DMS153 treated with DMSO at 0.1 percent for 48 hours (cell line): Measurements from ENCODE around the gene SPDL1.

Source experiments
- DNase-seq: peaks from one replicate; lab custom pipeline; 2025; ENCODE audit not compliant: unreplicated experiment; lab: John Stamatoyannopoulos, UW

SPDL1 gene

GRCh38 chr5:169583424-169584220 is at the start of gene SPDL1:
Gene SPDL1 (plus strand): TSS chr5:169583773. CDS start chr5:169588417, 4,644 bp downstream.
- peak; percentile 56 for DNase-seq

GRCh38 chr5:169534311-169534880 is 49.2 kb upstream of the SPDL1 start:
- no peak for DNase-seq

- no peak for DNase-seq
Measured at GRCh38 chr5:169534939-169535338, 48.6 kb upstream of the SPDL1 start.

GRCh38 chr5:169538944-169539343 is 44.6 kb upstream of the SPDL1 start:
- no peak for DNase-seq

GRCh38 chr5:169542811-169543210 is 40.8 kb upstream of the SPDL1 start:
- no peak for DNase-seq

- no peak for DNase-seq
Measured at GRCh38 chr5:169544264-169544950, 39.2 kb upstream of the SPDL1 start.

- no peak for DNase-seq
Measured at GRCh38 chr5:169545762-169546161, 37.8 kb upstream of the SPDL1 start.

- DNase-seq = no peak
Measured at GRCh38 chr5:169546346-169546745, 37.2 kb upstream of the SPDL1 start.

- DNase-seq = no peak
Measured at GRCh38 chr5:169547508-169547907, 36.1 kb upstream of the SPDL1 start.

GRCh38 chr5:169548315-169548714 is 35.3 kb upstream of the SPDL1 start:
- DNase-seq = no peak

GRCh38 chr5:169549453-169550100 is 34.0 kb upstream of the SPDL1 start:
- DNase-seq = no peak

GRCh38 chr5:169550227-169550626 is 33.3 kb upstream of the SPDL1 start:
- no peak for DNase-seq

- DNase-seq = no peak
Measured at GRCh38 chr5:169551146-169551545, 32.4 kb upstream of the SPDL1 start.

GRCh38 chr5:169551696-169552095 is 31.9 kb upstream of the SPDL1 start:
- DNase-seq = no peak

GRCh38 chr5:169554251-169554650 is 29.3 kb upstream of the SPDL1 start:
- no peak for DNase-seq

- no peak for DNase-seq
Measured at GRCh38 chr5:169557838-169558237, 25.7 kb upstream of the SPDL1 start.

- DNase-seq = no peak
Measured at GRCh38 chr5:169561893-169562292, 21.7 kb upstream of the SPDL1 start.

GRCh38 chr5:169563369-169563768 is 20.2 kb upstream of the SPDL1 start:
- no peak for DNase-seq

GRCh38 chr5:169566202-169566601 is 17.4 kb upstream of the SPDL1 start:
- no peak for DNase-seq

GRCh38 chr5:169567079-169567478 is 16.5 kb upstream of the SPDL1 start:
- DNase-seq = no peak

- DNase-seq = no peak
Measured at GRCh38 chr5:169569513-169569912, 14.1 kb upstream of the SPDL1 start.

GRCh38 chr5:169571355-169571754 is 12.2 kb upstream of the SPDL1 start:
- no peak for DNase-seq
